Prostate gland (tissue), 2 donors: ENCODE measurements around the gene CYP11A1. TPM values are rescaled to one million over a fixed set of nuclear protein-coding genes. Genes with fewer than 3 reads are reported as not detected.

ENCODE experiments used
- DNase-seq: peaks from one replicate; pipeline ENCODE4 v3.0.0-alpha.2; 2019; ENCODE audit warnings: low spot score
- H3K27ac ChIP-seq, 2 donors: fragments of 200-600 bp; sonication (generic); 2 replicates each; pipeline ENCODE4 v1.5.1; 2017 to 2019
- H3K27me3 ChIP-seq: fragments of 200-600 bp; sonication (generic); replicated peaks from 2 replicates; pipeline ENCODE4 v1.5.1; 2019; ENCODE audit not compliant: insufficient read depth
- H3K36me3 ChIP-seq, 2 donors: fragments of 200-600 bp; sonication (generic); 1 replicate in 1 of 2; 2 replicates in 1 of 2; pipeline versions ENCODE4 v1.5.1 to v1.8.1; 2017 to 2019
- H3K4me1 ChIP-seq: fragments of 200-600 bp; sonication (generic); replicated peaks from 2 replicates; pipeline ENCODE4 v1.5.1; 2019
- H3K4me3 ChIP-seq, 2 donors: fragments of 200-600 bp; sonication (generic); 2 replicates each; pipeline ENCODE4 v1.5.1; 2017 to 2019
- H3K9me3 ChIP-seq: fragments of 200-600 bp; sonication (generic); 2 replicates; pipeline ENCODE4 v1.5.1; 2017
- POLR2A ChIP-seq: fragments of 450-650 bp; IDR thresholded peaks from one replicate; pipeline ENCODE4 v1.6.1; 2016; ENCODE audit warnings: antibody characterized with exemption, mild to moderate bottlenecking
- POLR2AphosphoS5 ChIP-seq: sonication (generic); formaldehyde crosslinking; IDR thresholded peaks from one replicate; pipeline ENCODE4 v1.6.1; 2017; ENCODE audit warnings: antibody characterized with exemption
- WGBS: methylation state at CpG from one replicate; pipeline ENCODE4 v1.1.5; 2018; 5-methylcytosine and 5-hydroxymethylcytosine counted together
- intact Hi-C: fragments of 100-400 bp; cut with DNase I; formaldehyde crosslinking; loops from one replicate; pipeline ENCODE4 v1.14.2; 2022
- total RNA-seq, 2 donors: library from RNA; depleted of rRNA; stranded (reverse); fragments of >200 nt; gene quantifications; one replicate each; pipeline ENCODE4 v1.1.0, GENCODE V29; 2016
- TF ChIP-seq, protein P1 (sequence below), 4 experiments: fragments of 200-600 bp in 2 of 4; fragments of 450-650 bp in 2 of 4; sonication (generic) in 2 of 4; IDR thresholded peaks; 1 replicate in 3 of 4; 2 replicates in 1 of 4; pipeline ENCODE4 v1.5.1; 2016 to 2019; ENCODE audit warnings: antibody characterized with exemption in 4 of 4, mild to moderate bottlenecking in 2 of 4, moderate library complexity in 2 of 4

The CYP11A1 gene
- total RNA-seq, 2 donors from 2014 or later, result 0.87 to 45.9 TPM

DNA sequence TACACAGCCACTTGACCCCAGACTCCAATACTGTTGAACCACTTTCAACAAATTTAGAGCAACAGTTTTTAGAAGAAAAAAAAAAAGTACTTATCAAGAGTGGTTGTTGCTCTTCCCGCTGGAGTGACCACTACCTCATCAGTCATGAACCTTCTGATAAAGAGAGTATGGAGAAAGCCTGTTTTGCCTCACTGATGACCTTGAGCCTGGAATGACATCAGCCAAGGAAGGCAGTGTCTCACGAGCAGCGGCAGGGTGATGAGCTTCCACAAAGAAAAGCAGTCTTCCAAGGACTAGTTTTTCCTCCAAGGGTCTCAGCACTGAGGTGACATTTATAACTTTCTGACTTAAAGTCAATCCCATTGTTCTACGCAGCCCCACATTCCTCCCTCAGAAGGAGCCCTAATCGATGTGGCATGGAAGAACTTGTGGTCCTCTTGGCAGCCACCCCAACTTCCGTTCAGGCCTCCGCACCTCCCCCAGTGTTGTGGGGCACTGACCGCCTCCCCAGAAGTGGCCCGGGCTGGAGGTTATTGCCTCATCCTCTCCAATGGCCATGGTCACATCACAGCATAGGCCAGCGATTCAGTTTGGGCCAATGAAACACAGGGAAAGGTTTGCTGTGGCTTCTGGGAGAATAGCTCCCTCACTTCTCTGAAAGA, 1.8 kb upstream of the CYP11A1 start:
- Histone ChIP-seq H3K36me3 (no peaks in the 10 kb centered on the region), H3K27me3 (no peaks in the 10 kb centered on the region), H3K4me3 (no peak overlapping the region), H3K27ac (no peak overlapping the region), H3K9me3 (no peaks in the 10 kb centered on the region), H3K4me1 (no peaks in the 10 kb centered on the region)
- TF ChIP-seq, protein P1, sequence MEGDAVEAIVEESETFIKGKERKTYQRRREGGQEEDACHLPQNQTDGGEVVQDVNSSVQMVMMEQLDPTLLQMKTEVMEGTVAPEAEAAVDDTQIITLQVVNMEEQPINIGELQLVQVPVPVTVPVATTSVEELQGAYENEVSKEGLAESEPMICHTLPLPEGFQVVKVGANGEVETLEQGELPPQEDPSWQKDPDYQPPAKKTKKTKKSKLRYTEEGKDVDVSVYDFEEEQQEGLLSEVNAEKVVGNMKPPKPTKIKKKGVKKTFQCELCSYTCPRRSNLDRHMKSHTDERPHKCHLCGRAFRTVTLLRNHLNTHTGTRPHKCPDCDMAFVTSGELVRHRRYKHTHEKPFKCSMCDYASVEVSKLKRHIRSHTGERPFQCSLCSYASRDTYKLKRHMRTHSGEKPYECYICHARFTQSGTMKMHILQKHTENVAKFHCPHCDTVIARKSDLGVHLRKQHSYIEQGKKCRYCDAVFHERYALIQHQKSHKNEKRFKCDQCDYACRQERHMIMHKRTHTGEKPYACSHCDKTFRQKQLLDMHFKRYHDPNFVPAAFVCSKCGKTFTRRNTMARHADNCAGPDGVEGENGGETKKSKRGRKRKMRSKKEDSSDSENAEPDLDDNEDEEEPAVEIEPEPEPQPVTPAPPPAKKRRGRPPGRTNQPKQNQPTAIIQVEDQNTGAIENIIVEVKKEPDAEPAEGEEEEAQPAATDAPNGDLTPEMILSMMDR (IDR thresholded peaks at IDR 0.05), result no peak
- TF ChIP-seq POLR2A (no peak), POLR2AphosphoS5 (no peak)
- WGBS, result 66% methylated on average over 10 of the region's 10 CpGs
- intact Hi-C loops, result no loop called here
- DNase-seq, result no peak

DNA sequence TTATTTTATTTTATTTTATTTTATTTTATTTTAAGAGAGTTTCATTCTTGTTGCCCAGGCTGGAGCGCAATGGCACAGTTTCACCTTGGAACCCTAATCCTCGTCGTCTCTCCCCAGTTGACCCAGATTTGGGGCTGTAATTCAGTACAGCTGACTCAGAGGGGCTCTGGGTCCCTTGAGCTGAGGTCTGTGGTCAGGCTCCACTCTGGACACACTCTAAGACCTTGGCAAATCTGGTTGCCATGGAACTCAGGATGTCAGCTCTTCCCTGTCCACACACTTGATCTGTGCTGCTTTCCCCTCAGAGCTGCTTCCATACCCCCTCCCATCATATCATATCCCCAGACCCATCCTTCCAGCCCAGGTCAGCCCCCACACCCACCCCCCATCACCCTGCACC, 675 bp upstream of the CYP11A1 start:
- Histone ChIP-seq H3K4me3 (no peak overlapping the region), H3K27me3 (no peaks in the 10 kb centered on the region), H3K36me3 (no peaks in the 10 kb centered on the region), H3K4me1 (no peaks in the 10 kb centered on the region), H3K27ac (no peak overlapping the region), H3K9me3 (no peaks in the 10 kb centered on the region)
- intact Hi-C loops, result no loop called here
- TF ChIP-seq POLR2A, result no peak
- TF ChIP-seq POLR2AphosphoS5, result no peak
- TF ChIP-seq, protein P1 (IDR thresholded peaks at IDR 0.05), result no peak
- no peak for DNase-seq
- WGBS, result 94% methylated on average over 3 of the region's 3 CpGs

DNA sequence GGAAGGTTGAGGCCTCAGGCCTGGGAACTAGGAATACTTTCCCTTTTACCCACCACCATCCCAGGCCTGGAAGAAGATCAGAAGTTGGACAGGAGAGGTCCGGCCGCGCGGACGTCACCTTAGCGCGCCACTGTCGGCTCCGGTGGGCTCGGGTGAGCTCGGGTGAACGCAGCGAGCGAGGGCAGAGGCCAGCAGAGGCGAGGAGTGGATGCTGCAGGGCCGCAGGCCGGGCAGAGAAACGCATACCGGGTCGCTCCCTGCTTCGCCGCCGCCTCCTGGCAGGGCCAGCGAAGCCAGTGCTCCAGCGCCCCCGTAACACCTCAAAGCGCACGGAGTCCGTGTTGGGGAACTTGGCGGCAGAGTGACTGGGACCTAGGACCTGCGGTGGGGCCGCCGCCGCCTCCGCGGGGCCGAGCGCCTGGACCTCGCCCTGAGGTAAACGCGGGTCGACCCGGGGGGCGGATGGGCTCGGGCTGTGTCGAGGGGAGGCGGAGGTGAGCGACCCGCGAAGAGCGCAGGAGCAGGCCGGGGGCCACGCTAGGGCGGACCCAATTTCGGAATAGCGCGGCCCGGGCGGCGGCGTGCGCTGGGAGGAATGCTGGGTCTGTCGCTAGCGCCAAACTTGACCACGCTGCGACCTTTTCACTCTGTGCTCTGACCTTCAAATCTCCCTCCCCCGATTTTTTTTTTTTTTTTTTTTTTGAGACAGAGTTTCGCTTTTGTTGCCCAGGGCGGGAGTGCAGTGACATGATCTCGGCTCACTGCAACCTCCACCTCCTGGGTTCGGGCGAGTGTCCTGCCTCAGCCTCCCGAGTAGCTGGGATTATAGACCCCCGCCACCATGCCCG, 1.6 kb downstream of the CYP11A1 start:
- intact Hi-C loops, result no loop called here
- 6% methylated on average over 75 of the region's 75 CpGs for WGBS
- H3K4me3 ChIP-seq, result peak overlapping the region; percentile 25 to 37
- no peaks in the 10 kb centered on the region for H3K27me3 ChIP-seq
- no peak for DNase-seq
- H3K4me1 ChIP-seq, result no peaks in the 10 kb centered on the region
- H3K27ac ChIP-seq, result peak overlapping the region in 1 of 2 donors; percentile 28
- H3K36me3 ChIP-seq, result no peaks in the 10 kb centered on the region
- no peaks in the 10 kb centered on the region for H3K9me3 ChIP-seq
- TF ChIP-seq POLR2AphosphoS5 (no peak), POLR2A (no peak)
- TF ChIP-seq, protein P1 (IDR thresholded peaks at IDR 0.05), result peak in 1 of 4 experiments; percentile 14

DNA sequence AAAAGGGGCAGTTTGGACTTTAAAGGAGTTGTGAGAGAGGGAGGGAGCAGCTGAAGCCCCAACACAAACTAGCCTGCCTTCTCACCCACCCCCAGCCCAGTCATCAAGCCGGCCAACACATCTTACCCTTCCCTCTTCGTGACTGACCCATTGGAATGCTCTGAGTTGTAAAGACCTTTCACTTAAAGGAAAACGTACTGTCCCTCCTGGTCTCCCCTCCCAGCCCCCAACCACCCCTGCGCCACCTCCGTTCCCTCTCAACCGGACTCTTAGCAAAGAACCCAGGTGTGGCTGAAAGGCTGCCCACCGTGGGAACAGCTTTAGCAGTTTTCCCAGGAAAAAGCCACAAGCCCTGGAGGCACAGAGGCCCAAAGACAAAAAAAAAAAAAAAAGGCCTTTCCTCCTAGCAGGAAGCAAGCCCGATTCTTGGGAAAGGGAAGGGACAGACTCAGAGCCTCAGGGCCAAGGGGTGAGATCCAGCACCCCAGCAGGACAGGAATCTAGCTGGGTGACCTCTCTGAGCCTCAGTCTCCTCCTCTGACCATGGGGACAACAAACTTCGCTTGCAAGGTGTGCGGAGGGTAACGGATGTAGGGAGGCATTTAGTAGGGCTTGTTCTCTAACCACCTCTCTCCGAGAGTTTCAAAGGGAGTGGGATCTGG, 2.4 kb downstream of the CYP11A1 start:
- Histone ChIP-seq H3K36me3 (no peaks in the 10 kb centered on the region), H3K4me3 (no peak overlapping the region), H3K27ac (no peak overlapping the region), H3K9me3 (no peaks in the 10 kb centered on the region), H3K27me3 (no peaks in the 10 kb centered on the region), H3K4me1 (no peaks in the 10 kb centered on the region)
- intact Hi-C loops, result no loop called here
- DNase-seq, result no peak
- WGBS, result 91% methylated on average over 12 of the region's 12 CpGs
- TF ChIP-seq POLR2A (no peak), POLR2AphosphoS5 (no peak)
- TF ChIP-seq, protein P1 (IDR thresholded peaks at IDR 0.05), result no peak
